ENCODE measurements around the gene WDR72. TPM values are rescaled to one million over a fixed set of nuclear protein-coding genes. Genes with fewer than 3 reads are reported as not detected.

Gene WDR72
- polyA plus RNA-seq, 1 of the 3 experiments (the other 2 are of a cell fraction), result 0.02 TPM

DNA sequence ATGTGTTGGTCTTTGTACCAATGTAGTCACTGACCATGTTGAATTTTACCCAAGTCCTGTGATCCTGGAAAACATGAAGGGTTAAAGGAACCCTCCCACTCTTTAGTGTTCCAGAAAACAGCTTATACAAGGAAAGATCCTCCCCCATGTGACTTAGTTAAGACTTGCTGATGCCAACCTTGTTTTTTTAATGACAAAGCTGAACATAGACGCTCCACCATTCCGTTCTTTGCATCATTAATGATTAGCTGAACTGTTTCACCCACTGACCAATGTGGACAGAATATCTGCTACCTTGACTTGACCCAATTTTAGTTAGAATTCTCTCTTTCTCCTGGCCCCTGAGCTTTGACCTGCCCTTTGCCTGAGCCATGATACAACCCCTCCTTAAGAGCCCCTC lies 3.5 kb upstream of the WDR72 start:
- Histone ChIP-seq H3K9ac (no peak overlapping the region), H3K9me2 (no peaks in the 10 kb centered on the region), H3K36me3 (replicated peaks in 1 of 2; ENCODE audit: control insufficient read depth in 1 of 2, insufficient read depth in 2 of 2, low read length in 1 of 2) (no peaks in the 10 kb centered on the region), H3K27me3 (ENCODE audit: insufficient read depth) (no peaks in the 10 kb centered on the region; the same call in 1 of the 2 replicates), H3K4me2 (no peak overlapping the region), H3F3A (replicated peaks; ENCODE audit: insufficient read depth) (no peaks in the 10 kb centered on the region), H3K9me3 (no peaks in the 10 kb centered on the region), H3K4me1 (ENCODE audit: control insufficient read depth in 1 of 2, insufficient read depth in 2 of 2, low read depth in 1 of 2, low read length in 1 of 2) (no peaks in the 10 kb centered on the region), H2AFZ (ENCODE audit: low read depth) (no peak overlapping the region), H4K20me1 (ENCODE audit: insufficient read depth) (no peaks in the 10 kb centered on the region), H3K27ac (ENCODE audit: low read depth in 2 of 2, low read length in 1 of 2) (no peak overlapping the region), H3K79me2 (ENCODE audit: insufficient read depth) (no peaks in the 10 kb centered on the region), H3K4me3 (ENCODE audit: low read depth in 2 of 2, low read length in 1 of 2) (no peak overlapping the region)
- ChIA-PET CTCF (no interaction called here), POLR2A (no interaction called here)
- TF ChIP-seq MXI1 (IDR thresholded peaks at IDR 0.05; ENCODE audit: low read depth, low read length) (no peak), GABPA (IDR thresholded peaks at IDR 0.05; ENCODE audit: low read depth) (no peak), ELF1 (IDR thresholded peaks at IDR 0.05) (no peak), TCF12 (IDR thresholded peaks at IDR 0.05) (no peak), NRF1 (IDR thresholded peaks at IDR 0.05; ENCODE audit: low read depth, low read length) (no peak), RXRA (IDR thresholded peaks at IDR 0.05; ENCODE audit: borderline replicate concordance, low read depth) (no peak), NFIC (IDR thresholded peaks at IDR 0.05; ENCODE audit: borderline replicate concordance) (no peak), JUND (IDR thresholded peaks at IDR 0.05) (no peak), RFX5 (IDR thresholded peaks at IDR 0.05; ENCODE audit: low read length) (no peak)
- TF ChIP-seq, protein P1, sequence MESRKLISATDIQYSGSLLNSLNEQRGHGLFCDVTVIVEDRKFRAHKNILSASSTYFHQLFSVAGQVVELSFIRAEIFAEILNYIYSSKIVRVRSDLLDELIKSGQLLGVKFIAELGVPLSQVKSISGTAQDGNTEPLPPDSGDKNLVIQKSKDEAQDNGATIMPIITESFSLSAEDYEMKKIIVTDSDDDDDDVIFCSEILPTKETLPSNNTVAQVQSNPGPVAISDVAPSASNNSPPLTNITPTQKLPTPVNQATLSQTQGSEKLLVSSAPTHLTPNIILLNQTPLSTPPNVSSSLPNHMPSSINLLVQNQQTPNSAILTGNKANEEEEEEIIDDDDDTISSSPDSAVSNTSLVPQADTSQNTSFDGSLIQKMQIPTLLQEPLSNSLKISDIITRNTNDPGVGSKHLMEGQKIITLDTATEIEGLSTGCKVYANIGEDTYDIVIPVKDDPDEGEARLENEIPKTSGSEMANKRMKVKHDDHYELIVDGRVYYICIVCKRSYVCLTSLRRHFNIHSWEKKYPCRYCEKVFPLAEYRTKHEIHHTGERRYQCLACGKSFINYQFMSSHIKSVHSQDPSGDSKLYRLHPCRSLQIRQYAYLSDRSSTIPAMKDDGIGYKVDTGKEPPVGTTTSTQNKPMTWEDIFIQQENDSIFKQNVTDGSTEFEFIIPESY (IDR thresholded peaks at IDR 0.05; ENCODE audit: borderline replicate concordance, low read depth), result no peak
- TF ChIP-seq, protein P2, sequence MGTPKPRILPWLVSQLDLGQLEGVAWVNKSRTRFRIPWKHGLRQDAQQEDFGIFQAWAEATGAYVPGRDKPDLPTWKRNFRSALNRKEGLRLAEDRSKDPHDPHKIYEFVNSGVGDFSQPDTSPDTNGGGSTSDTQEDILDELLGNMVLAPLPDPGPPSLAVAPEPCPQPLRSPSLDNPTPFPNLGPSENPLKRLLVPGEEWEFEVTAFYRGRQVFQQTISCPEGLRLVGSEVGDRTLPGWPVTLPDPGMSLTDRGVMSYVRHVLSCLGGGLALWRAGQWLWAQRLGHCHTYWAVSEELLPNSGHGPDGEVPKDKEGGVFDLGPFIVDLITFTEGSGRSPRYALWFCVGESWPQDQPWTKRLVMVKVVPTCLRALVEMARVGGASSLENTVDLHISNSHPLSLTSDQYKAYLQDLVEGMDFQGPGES (IDR thresholded peaks at IDR 0.05; ENCODE audit: low read depth, low read length), result no peak
- TF ChIP-seq, protein P3, sequence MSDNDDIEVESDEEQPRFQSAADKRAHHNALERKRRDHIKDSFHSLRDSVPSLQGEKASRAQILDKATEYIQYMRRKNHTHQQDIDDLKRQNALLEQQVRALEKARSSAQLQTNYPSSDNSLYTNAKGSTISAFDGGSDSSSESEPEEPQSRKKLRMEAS (IDR thresholded peaks at IDR 0.05; ENCODE audit: low read depth), result no peak
- no peak for DNase-seq
- 4% methylated on average over 2 of the region's 2 CpGs for WGBS (ENCODE audit: low lambda C conversion rate)

DNA sequence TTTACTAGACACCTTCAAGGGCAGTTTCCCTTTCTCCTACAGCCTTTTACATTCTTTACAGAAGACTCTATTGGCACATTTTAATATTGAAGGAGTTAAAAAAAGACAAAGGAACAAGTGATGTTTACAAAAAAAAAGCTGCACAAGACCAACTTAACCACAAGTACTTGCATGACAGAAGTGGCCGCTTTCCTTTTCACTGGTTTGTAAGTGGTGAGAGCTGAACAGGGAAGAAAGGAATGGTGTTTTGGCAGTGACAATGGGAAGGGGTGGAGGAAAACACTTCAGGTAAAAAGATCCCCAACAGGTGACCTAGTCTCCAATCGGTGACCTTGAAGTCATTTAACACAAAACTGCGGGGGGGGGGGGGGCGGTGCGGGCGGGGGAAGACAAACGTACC lies 1.1 kb downstream of the WDR72 start:
- H3K4me2 ChIP-seq, result no peak overlapping the region
- no peaks in the 10 kb centered on the region for H3K9me3 ChIP-seq
- ChIA-PET CTCF (no interaction called here), POLR2A (no interaction called here)
- H3K79me2 ChIP-seq (ENCODE audit: insufficient read depth), result no peaks in the 10 kb centered on the region
- H3K27me3 ChIP-seq (ENCODE audit: insufficient read depth), result no peaks in the 10 kb centered on the region; the same call in 1 of the 2 replicates
- no peaks in the 10 kb centered on the region for H3K36me3 ChIP-seq (replicated peaks in 1 of 2; ENCODE audit: control insufficient read depth in 1 of 2, insufficient read depth in 2 of 2, low read length in 1 of 2)
- H3K9me2 ChIP-seq, result no peaks in the 10 kb centered on the region
- no peak for TF ChIP-seq RFX5 (IDR thresholded peaks at IDR 0.05; ENCODE audit: low read length)
- no peak for TF ChIP-seq TAF1 (IDR thresholded peaks at IDR 0.05; ENCODE audit: borderline replicate concordance, low read depth, low read length)
- TF ChIP-seq GATA2 (CRISPR knock-in tag; IDR thresholded peaks at IDR 0.05), result no peak
- no peak for TF ChIP-seq RXRA (IDR thresholded peaks at IDR 0.05; ENCODE audit: borderline replicate concordance, low read depth)
- no peak for TF ChIP-seq EZH2phosphoT487 (IDR thresholded peaks at IDR 0.05; ENCODE audit: borderline replicate concordance, low read depth)
- TF ChIP-seq, protein P1 (IDR thresholded peaks at IDR 0.05; ENCODE audit: borderline replicate concordance, low read depth), result no peak
- TF ChIP-seq, protein P3 (IDR thresholded peaks at IDR 0.05; ENCODE audit: low read depth), result no peak
- TF ChIP-seq RCOR1 (IDR thresholded peaks at IDR 0.05; ENCODE audit: low read length), result no peak
- TF ChIP-seq, protein P4, sequence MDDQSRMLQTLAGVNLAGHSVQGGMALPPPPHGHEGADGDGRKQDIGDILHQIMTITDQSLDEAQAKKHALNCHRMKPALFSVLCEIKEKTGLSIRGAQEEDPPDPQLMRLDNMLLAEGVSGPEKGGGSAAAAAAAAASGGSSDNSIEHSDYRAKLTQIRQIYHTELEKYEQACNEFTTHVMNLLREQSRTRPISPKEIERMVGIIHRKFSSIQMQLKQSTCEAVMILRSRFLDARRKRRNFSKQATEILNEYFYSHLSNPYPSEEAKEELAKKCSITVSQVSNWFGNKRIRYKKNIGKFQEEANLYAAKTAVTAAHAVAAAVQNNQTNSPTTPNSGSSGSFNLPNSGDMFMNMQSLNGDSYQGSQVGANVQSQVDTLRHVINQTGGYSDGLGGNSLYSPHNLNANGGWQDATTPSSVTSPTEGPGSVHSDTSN (IDR thresholded peaks at IDR 0.05), result no peak
- no peak for TF ChIP-seq SMC3 (IDR thresholded peaks at IDR 0.05; ENCODE audit: low read depth, low read length)
- TF ChIP-seq, protein P5, sequence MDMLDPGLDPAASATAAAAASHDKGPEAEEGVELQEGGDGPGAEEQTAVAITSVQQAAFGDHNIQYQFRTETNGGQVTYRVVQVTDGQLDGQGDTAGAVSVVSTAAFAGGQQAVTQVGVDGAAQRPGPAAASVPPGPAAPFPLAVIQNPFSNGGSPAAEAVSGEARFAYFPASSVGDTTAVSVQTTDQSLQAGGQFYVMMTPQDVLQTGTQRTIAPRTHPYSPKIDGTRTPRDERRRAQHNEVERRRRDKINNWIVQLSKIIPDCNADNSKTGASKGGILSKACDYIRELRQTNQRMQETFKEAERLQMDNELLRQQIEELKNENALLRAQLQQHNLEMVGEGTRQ (IDR thresholded peaks at IDR 0.05; ENCODE audit: borderline replicate concordance, low read depth, low read length), result no peak
- no peak overlapping the region for H2AFZ ChIP-seq (ENCODE audit: low read depth)
- no peaks in the 10 kb centered on the region for H4K20me1 ChIP-seq (ENCODE audit: insufficient read depth)
- H3F3A ChIP-seq (replicated peaks; ENCODE audit: insufficient read depth), result no peaks in the 10 kb centered on the region
- H3K4me1 ChIP-seq (ENCODE audit: control insufficient read depth in 1 of 2, insufficient read depth in 2 of 2, low read depth in 1 of 2, low read length in 1 of 2), result no peaks in the 10 kb centered on the region
- WGBS (ENCODE audit: low lambda C conversion rate), result 13% methylated on average over 4 of the region's 7 CpGs
- H3K27ac ChIP-seq (ENCODE audit: low read depth in 2 of 2, low read length in 1 of 2), result no peak overlapping the region
- DNase-seq, result no peak
- no peak overlapping the region for H3K4me3 ChIP-seq (ENCODE audit: low read depth in 2 of 2, low read length in 1 of 2)
- H3K9ac ChIP-seq, result no peak overlapping the region
